Lung (tissue), 12 donors: ENCODE results near the gene C9orf50. TPM values are rescaled to one million over a fixed set of nuclear protein-coding genes. Genes with fewer than 3 reads are reported as not detected.

Experiments used
- ATAC-seq: fragments of 200-7000 bp; cut with Tn5 transposase; one replicate; pipeline ENCODE4 v1.9.1; 2020; ENCODE audit warnings: moderate number of reproducible peaks; ENCODE audit not compliant: insufficient read depth, low FRiP score
- DNase-seq, 3 donors: peaks; one replicate each; pipeline ENCODE4 v3.0.0-alpha.2; 2013 to 2017
- H3K27ac ChIP-seq, 2 donors: one replicate each; pipeline ENCODE4 v1.5.1; 2013; ENCODE audit warnings: mild to moderate bottlenecking in 2 of 2, moderate library complexity in 2 of 2, control low read depth in 1 of 2, inconsistent platforms in 1 of 2, low read depth in 1 of 2, low read length in 1 of 2
- H3K27me3 ChIP-seq, 3 donors: one replicate each; pipeline ENCODE4 v1.5.1; 2013; ENCODE audit warnings: low read length in 2 of 3; ENCODE audit not compliant: control insufficient read depth in 3 of 3, insufficient read depth in 3 of 3
- H3K36me3 ChIP-seq, 4 donors: one replicate each; pipeline ENCODE4 v1.5.1; 2013; ENCODE audit warnings: low read length in 4 of 4, mild to moderate bottlenecking in 1 of 4, moderate library complexity in 1 of 4; ENCODE audit not compliant: control insufficient read depth in 4 of 4, insufficient read depth in 4 of 4
- H3K4me1 ChIP-seq, 5 donors: one replicate each; pipeline ENCODE4 v1.5.1; 2013; ENCODE audit warnings: low read length in 5 of 5, mild to moderate bottlenecking in 2 of 5, moderate library complexity in 1 of 5; ENCODE audit not compliant: control insufficient read depth in 5 of 5, insufficient read depth in 5 of 5
- H3K4me3 ChIP-seq: one replicate; pipeline ENCODE4 v1.5.1; 2013; ENCODE audit warnings: mild to moderate bottlenecking, control low read depth, moderate library complexity
- H3K9ac ChIP-seq, 2 donors: one replicate each; pipeline ENCODE4 v1.5.1; 2013; ENCODE audit warnings: low read length in 2 of 2, control low read depth in 1 of 2; ENCODE audit not compliant: insufficient read depth in 1 of 2
- H3K9me3 ChIP-seq, 4 donors: one replicate each; pipeline ENCODE4 v1.5.1; 2013; ENCODE audit warnings: low read length in 3 of 4, mild to moderate bottlenecking in 1 of 4, moderate library complexity in 1 of 4; ENCODE audit not compliant: control insufficient read depth in 4 of 4, insufficient read depth in 3 of 4
- WGBS, 2 donors: extraction: QIAGEN DNeasy Blood & Tissue Kit; methylation state at CpG; one replicate each; pipeline ENCODE4 v1.1.7; 2013; 5-methylcytosine and 5-hydroxymethylcytosine counted together
- polyA plus RNA-seq, 2 donors: library from polyadenylated mRNA; stranded (reverse); fragments of 200-250 nt; gene quantifications; one replicate each; pipeline ENCODE4 v1.2.1, GENCODE V29; 2013
- total RNA-seq, 2 donors: library from RNA; depleted of rRNA in 1 of 2; stranded (reverse); fragments of >200 nt in 1 of 2; gene quantifications; one replicate each; pipeline ENCODE4 v1.2.1, GENCODE V29; 2014 to 2021
- TF ChIP-seq, protein P1 (sequence below): IDR thresholded peaks from 2 replicates; pipeline ENCODE4 v1.5.1; 2012; ENCODE audit warnings: mild to moderate bottlenecking; ENCODE audit errors: control extremely low read depth, extremely low read depth
- donor health status: control.
- donor health status: control.
- donor health status: Bipolar disorder and iron deficiency.
- donor health status: healthy.
- donor health status: DM: yes; HTN: yes; CAD: no.

C9orf50 gene
- total and polyA plus RNA-seq, 4 donors, result 0.15 to 0.28 TPM; not detected in 2

GRCh38 chr9:129649726-129650679, 29.1 kb upstream of the C9orf50 start:
- Histone ChIP-seq H3K4me3 (no peak overlapping the region), H3K4me1 (peaks cover 0 to 16% (median 3%) of the 10 kb centered on the region in 5 donors), H3K9ac (no peak overlapping the region), H3K36me3 (no peaks in the 10 kb centered on the region), H3K27me3 (no peaks in the 10 kb centered on the region), H3K27ac (no peak overlapping the region), H3K9me3 (no peaks in the 10 kb centered on the region)
- 86 to 90% methylated on average over 20 of the region's 20 CpGs for WGBS, 2 donors
- ATAC-seq (no peak), DNase-seq (no peak)
- TF ChIP-seq, protein P1, sequence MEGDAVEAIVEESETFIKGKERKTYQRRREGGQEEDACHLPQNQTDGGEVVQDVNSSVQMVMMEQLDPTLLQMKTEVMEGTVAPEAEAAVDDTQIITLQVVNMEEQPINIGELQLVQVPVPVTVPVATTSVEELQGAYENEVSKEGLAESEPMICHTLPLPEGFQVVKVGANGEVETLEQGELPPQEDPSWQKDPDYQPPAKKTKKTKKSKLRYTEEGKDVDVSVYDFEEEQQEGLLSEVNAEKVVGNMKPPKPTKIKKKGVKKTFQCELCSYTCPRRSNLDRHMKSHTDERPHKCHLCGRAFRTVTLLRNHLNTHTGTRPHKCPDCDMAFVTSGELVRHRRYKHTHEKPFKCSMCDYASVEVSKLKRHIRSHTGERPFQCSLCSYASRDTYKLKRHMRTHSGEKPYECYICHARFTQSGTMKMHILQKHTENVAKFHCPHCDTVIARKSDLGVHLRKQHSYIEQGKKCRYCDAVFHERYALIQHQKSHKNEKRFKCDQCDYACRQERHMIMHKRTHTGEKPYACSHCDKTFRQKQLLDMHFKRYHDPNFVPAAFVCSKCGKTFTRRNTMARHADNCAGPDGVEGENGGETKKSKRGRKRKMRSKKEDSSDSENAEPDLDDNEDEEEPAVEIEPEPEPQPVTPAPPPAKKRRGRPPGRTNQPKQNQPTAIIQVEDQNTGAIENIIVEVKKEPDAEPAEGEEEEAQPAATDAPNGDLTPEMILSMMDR, result no peak

DNA sequence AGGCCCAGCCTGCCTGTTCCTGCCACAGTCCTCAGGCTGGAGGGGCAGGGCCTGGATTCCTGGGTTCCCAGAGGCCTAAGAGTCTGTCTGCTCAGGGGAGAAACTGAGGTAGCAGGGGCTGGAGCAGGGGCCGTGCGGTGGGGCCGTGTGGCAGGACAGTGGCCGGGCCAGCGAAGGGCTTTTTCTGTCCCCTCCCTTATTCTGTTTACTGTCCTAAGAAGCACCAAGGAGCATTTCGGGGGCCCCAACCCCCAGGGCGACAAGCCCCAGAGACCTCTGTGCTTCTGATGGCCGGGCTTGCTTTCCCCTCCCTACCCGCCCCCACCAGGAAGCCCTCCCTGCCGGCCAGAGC, 27.8 kb upstream of the C9orf50 start:
- H3K36me3 ChIP-seq, result no peaks in the 10 kb centered on the region
- no peak overlapping the region for H3K4me3 ChIP-seq
- no peaks in the 10 kb centered on the region for H3K9me3 ChIP-seq
- DNase-seq (no peak), ATAC-seq (no peak)
- H3K9ac ChIP-seq, result no peak overlapping the region
- H3K27me3 ChIP-seq, result no peaks in the 10 kb centered on the region
- WGBS, 2 donors, result 80 to 83% methylated on average over 9 to 10 of the region's 10 CpGs
- TF ChIP-seq, protein P1, result no peak
- H3K27ac ChIP-seq, result no peak overlapping the region
- H3K4me1 ChIP-seq, result peaks cover 0 to 4% (median under 1%) of the 10 kb centered on the region in 5 donors

DNA sequence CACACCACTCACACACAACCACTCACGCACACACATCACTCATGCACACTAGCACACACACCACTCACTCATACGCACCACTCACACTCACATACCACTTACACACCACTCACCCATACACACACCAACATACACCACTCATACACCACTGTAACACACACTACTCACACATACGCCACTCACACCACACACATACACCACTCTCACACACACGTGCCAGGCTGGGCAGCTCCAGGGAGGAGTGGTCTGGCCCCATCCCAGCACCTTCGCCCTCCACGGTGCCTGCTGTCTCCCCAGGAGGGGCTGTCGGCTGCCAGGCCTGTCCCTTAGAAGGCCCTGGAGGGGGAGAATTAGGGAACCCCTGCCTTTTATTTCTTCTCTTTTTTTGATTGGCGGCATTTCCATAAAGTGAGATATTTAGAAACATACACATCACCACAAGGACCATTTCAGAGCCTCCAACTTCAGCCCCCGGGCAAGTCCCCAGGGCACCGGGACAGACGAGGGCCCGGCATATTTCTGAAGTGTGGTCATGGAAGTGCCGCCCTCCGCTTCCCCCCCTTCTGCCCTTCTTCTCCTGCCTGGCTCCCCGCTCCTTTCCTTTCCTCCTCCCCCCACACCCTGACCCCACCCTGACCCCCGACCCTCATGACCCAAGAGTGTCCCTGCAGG, 27.3 kb upstream of the C9orf50 start:
- Histone ChIP-seq H3K27me3 (no peaks in the 10 kb centered on the region), H3K36me3 (no peaks in the 10 kb centered on the region), H3K27ac (no peak overlapping the region), H3K9me3 (no peaks in the 10 kb centered on the region), H3K4me3 (no peak overlapping the region), H3K9ac (no peak overlapping the region), H3K4me1 (peaks cover 0 to 3% (median 0%) of the 10 kb centered on the region in 5 donors)
- 68 to 81% methylated on average over 15 to 16 of the region's 16 CpGs for WGBS, 2 donors
- DNase-seq (no peak), ATAC-seq (no peak)
- TF ChIP-seq, protein P1, result no peak
